ENCODE results near the gene ATP11C.
A peak's percentile ranks its signal among the peaks of the same experiment; 100 is the strongest.

GRCh38 chrX:139932901-139933796, at the start of gene ATP11C:
- no peak for TF ChIP-seq CTCF (IDR thresholded peaks at IDR 0.05)
- peak in 2 of 4 donors; percentile 60 to 72 for TF ChIP-seq POLR2A (IDR thresholded peaks at IDR 0.05)
